NCI-H226 (cell line): ENCODE data around the gene TTBK1.
A peak's percentile ranks its signal among the peaks of the same experiment; 100 is the strongest.

Experiments used
- DNase-seq: peaks from one replicate; pipeline ENCODE4 v3.0.0-alpha.2; 2015

TTBK1 gene

DNA sequence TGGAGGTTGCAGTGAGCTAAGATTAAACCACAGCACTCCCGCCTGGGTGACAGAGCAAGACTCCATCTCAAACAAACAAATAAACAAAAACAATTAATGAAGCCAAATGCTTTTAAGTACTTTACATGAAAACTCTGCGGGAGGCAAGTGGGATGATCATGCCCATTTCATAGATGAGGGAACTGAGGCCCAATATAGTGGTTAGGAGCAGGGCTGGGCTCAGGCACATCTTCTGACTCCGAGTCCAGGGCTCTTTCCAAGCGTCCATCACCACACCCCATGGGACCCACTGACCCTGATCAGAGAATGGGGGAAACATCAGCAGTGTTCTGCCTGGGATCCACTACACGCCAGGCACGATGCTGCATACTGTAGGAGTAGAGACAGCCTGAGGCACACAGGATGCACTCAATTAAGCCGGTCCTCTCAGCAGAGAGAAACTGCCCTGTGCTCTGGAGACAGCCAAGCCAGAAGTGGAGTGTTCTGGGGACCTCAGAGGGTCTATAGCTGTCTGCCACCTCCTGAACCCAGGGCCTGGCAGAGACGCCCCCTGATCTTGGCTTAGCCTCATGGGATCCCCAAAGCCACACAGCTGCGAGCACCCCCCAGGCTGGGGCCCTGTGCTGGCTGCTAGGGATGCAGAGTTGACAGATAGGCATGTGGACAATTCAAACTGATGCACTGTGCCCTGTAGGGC lies 13.5 kb downstream of the TTBK1 start:
- DNase-seq = no peak

DNA sequence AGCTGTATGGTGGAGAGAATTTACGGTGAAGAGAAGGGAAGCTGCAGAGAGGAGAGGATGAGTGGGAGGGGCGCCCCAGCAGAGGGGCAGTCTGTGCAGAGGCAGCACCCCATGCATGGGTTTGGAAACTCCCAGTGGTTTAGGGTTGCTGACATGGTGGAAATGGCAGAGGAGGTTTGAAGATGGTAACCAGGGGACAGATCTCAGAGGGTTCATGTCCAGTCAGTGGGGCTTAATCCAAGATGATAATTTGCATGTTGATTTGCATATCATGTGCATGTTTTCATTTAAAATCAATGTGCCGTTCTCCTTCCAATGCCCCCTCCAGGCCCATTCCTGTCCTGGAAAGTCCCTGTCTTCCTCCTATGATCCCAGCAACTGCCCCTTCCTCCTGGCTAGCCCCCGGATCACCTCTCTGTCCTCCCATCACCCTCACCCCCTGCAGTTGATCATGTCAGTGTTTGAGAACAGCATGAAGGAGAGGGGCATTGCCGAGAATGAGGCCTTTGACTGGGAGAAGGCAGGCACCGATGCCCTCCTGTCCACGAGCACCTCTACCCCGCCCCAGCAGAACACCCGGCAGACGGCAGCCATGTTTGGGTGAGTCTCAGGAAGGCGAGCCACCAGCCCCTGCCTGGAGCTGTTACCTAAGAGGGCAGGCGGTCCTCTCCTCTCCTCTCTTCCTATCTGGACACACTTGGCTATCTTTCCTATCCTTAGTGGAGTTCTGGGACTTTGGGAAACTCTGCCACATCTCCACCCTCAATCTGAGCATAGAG lies 14.3 kb downstream of the TTBK1 start:
- no peak for DNase-seq

DNA sequence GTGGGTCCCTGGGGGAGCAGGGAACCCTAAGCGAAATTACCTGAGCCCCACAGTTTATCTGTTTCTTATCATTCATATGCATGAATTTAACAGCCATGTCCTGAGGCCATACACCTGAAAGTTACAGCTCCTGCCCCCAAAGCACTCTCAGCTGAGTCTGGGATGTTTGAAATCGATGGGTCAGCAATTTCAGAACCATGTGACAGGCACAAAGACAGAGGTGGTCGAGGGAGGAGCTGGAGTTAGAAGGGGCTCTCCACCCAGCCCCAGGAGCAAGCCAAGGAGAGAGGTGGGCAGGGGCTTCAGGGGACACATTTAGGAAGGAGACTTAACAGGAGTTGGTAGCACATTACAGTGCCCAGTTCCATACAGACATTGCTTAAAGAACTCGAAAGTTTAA lies 14.9 kb downstream of the TTBK1 start:
- DNase-seq = no peak

DNA sequence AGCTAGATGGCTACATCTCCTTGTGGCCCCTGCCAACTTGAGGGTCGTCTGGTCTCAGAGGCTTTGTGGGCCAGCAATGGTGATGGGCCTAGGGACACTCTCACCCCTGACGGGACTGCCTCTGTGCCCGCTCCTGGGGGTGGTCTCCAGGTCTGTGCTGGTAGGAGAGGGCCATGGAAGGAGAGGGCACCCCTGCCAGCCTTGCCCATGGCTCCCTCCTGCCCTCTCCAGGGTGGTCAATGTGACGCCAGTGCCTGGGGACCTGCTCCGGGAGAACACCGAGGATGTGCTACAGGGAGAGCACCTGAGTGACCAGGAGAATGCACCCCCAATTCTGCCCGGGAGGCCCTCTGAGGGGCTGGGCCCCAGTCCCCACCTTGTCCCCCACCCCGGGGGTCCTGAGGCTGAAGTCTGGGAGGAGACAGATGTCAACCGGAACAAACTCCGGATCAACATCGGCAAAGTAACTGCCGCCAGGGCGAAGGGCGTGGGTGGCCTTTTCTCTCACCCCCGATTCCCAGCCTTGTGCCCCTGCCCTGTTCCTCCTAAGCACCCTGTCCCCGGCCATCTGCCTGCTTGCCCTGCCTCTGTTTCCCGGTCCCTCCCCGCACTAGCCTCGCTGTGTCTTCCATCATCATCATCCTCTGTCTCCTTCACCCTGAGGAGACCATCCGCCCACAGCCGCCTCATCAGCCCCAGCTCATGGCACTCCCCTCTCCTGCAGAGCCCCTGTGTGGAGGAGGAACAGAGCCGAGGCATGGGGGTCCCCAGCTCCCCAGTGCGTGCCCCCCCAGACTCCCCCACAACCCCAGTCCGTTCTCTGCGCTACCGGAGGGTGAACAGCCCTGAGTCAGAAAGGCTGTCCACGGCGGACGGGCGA lies 15.8 kb downstream of the TTBK1 start:
- DNase-seq = no peak

DNA sequence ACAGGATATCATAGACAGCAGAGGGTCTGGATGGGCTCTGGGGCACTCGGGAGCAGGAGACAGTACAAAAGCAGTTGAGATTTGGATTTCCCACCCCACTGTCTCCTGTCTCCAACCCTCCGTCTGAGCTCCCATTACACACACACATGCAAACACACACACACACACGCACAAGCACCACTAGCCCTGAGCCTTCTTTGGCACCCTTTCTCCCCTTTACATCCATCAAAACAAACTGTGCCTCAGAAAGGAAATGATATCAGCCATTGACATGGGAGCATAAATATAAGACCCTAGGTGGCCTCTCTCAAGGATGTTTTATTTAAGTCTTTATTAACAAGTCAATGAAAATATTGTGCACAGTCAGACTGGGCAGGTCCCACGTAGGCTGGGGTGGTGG lies 17.5 kb downstream of the TTBK1 start:
- DNase-seq = no peak

DNA sequence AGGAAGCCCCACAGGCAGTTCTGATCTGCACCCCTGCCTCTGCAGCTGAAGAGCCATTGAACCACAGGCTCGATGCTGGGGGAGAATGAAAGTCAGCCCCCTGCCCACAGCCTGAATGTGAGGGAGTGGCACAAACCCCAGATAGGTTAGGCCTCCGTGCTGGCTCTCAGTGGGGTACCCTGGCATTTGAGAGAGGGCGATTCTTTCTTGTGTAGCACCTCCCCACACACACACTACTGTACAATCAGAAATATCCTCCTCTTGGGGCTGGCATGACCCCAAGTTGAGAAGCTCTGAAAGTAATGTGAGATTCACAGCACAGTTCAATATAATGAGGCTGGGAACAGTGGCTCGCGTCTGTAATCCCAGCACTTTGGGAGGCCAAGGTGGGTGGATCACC lies 17.9 kb downstream of the TTBK1 start:
- DNase-seq = no peak

DNA sequence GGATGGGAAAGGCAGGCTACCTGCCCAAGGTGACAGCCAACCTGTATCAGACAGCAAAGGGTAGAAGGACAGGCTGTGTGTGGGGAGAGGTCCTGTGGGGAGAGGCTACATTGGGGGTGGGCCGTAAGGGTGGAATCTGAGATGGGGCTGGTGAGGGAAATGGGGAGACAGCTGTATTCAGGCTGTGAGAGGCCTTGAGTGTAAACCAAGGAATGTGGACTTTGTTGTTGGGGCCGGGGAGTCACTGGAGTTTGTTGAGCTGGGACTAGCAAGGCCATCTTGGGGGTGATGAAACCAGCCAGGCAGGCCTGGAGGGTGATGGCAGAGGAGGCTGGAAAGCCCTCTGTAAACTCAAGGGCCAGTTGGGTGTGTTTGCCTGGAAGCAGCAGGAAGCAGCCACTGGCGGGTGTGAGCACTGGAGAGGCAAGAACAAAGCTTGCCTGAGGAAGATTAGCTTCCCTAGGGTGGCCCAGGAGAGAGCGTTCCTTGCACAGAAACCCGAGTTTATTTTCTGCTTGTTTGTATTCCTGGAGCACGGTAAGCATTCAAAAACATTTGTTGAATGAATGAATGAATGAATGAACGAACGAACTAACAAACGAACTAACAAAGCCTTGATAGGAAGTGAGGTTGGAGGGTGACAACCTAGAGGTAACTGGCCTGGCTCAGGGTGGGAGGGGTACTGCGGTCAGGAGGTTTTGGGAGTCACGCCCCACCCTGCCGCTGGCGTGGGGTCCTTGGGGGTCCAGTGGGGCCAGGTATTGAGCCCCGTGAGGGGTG lies 18.9 kb downstream of the TTBK1 start:
- DNase-seq = no peak

DNA sequence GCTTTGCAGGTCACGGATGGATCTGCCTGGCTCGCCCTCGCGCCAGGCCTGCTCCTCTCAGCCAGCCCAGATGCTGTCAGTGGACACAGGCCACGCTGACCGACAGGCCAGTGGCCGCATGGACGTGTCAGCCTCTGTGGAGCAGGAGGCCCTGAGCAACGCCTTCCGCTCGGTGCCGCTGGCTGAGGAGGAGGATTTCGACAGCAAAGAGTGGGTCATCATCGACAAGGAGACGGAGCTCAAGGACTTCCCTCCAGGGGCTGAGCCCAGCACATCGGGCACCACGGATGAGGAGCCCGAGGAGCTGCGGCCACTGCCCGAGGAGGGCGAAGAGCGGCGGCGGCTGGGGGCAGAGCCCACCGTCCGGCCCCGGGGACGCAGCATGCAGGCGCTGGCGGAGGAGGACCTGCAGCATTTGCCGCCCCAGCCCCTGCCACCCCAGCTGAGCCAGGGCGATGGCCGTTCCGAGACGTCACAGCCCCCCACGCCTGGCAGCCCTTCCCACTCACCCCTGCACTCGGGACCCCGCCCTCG lies 19.6 kb downstream of the TTBK1 start:
- no peak for DNase-seq

DNA sequence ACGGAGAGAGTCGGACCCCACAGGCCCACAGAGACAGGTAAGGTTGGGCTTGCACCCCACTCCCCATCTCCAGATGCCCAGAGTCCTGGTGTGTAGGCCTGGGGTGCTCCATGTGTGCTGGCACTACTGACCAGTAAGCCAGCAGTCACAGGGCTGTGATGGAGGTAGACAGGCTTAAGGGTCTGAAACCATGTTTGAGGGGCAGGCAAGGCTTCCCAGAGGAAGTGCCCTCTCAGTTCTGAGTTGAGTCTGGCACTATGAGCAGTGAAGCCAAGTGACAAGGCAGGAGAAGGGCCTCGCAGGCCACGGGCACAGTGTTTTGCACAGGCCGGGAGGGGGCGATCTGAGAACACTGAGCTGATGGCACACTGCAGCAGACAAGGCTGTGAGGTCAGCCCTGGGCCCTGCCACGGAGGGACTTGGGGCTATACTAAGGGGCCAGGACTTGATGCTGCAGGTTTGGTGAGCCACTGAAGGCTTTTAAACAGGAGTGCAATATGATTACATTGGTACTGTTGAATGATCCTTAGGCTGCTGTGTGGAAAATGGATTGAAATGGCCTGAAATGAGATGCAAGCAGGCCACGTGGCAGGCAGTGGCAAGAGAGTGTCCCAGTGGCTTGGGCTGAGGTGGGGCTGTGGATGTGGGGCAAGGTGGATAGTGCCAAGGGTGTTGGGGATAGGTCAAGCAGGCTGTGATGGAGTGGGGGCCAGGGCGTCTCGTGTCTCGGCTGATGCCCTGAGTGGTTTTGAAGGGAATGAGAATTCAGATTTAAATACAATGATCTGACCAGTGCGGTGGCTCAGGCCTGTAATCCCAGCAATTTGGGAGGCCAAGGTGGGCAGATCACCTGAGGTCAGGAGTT lies 20.3 kb downstream of the TTBK1 start:
- DNase-seq = peak; percentile 31

DNA sequence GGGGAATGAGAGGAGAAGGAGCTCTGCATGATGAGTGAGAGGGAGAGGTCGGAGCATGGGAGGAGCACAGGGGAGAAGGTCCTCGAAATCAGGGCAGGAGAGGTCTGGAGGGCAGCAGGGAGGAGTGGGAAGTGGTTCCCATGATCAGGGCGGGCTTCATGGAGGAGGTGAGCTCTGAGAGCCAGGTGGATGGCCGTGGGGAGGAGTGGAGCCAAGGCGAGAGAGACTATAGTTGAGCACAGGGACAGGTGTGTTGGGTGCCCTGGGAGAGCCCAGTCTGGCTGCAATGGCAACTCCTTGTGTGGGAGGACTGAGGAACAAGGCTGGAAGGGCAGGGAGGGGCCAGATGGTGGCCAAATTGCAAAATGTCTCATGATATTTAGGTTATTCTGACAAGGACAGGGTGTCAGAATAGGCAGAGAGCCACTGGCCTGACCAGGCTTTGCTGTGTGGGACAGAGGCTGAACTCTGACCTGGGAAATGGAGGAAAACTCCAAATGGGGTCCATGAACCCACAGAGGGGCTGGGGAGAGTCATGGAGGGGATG lies 21.4 kb downstream of the TTBK1 start:
- DNase-seq = no peak

DNA sequence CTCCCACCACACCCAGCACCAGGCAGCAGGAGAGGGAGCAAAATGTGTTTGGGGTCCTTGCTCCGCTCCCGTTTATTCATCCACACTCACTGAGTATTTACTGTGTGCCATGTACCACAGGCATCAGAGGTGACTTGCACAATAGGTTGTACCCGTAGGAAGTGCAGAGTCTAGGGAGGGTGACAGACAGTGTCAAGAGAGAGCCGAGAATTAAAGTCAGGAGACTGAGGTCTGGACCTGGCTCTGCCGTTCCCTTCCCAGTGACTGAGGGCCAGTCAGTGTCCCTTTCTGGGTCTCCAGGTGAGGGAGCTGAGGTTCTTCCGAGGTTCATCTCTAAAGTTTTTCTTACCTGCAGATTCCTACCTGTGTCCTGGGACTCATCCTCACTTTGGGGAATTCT lies 22.3 kb downstream of the TTBK1 start:
- DNase-seq = no peak

DNA sequence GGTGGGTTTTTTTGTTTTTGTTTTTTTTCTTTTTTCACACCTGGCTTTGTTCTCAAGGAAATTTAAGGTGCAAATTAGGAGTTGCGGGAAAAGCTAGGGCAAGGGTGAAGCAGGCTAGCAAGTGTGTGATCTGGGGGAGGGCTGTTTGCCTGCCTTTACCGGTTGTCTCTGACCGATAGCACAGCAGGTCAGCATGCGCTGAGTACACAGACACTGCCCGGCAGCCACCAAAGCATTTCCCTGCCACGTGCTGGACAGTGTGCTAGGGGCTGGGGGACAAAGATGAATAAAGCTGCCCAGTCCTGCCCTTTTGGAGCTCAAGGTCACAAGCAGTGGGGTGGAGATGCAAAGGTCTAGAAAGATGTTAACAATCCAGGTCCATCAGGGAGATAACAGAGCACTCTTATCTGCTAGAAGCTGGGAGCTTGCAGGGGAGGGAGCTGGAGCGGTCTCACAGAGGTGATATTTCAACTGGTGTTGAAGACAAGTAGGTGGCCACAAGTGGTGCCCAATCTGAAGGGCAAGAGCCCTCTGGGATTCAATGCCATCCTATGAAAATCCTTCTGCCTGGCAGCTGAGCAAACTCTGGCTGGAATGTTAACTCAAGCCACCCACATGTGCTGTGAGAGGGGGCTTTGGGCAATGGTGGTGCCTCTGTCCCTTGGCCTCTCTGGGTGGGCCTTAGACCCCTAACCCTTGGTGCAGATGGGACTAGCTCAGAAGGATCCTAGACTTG lies 24.5 kb downstream of the TTBK1 start:
- no peak for DNase-seq

DNA sequence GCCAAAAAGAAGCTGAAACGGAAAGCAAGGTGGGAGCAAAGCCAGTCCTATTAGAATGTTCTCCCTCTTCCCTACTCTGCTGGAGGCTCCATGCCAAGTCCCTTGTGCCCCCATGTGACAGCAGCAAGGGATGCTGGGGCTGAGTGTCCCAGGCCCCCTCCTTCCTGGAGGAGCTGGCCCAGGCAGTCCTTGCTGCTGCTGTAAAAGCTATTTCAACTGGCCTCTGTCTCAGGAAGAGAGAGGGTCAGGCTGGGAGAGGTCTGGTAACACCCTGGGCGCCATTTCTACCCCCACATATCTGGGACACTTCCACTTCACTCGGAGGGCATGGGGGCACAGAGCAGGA lies 25.0 kb downstream of the TTBK1 start:
- no peak for DNase-seq

DNA sequence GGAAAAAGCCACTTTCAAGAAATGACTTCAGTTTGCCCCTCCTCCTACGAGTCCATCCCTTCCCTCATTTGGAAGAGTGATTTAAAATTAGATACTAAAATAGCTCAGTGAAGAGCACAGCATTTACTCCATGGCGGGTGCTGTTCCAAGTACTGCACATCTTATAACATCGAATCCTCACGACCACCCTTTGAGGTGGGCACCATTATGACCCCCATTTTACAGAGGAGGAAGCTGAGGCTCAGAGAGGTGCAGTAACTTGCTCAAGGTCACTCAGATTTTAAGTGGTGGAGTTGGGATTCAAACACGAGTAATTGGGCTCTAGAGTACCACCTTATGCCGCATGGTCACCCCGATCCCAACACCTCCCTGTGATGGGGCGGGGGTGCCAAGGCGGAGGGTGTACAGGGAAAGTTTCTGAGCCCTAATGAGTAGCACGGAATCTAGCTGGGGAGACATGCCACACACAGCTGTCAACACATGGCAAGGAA lies 25.5 kb downstream of the TTBK1 start:
- DNase-seq = no peak

DNA sequence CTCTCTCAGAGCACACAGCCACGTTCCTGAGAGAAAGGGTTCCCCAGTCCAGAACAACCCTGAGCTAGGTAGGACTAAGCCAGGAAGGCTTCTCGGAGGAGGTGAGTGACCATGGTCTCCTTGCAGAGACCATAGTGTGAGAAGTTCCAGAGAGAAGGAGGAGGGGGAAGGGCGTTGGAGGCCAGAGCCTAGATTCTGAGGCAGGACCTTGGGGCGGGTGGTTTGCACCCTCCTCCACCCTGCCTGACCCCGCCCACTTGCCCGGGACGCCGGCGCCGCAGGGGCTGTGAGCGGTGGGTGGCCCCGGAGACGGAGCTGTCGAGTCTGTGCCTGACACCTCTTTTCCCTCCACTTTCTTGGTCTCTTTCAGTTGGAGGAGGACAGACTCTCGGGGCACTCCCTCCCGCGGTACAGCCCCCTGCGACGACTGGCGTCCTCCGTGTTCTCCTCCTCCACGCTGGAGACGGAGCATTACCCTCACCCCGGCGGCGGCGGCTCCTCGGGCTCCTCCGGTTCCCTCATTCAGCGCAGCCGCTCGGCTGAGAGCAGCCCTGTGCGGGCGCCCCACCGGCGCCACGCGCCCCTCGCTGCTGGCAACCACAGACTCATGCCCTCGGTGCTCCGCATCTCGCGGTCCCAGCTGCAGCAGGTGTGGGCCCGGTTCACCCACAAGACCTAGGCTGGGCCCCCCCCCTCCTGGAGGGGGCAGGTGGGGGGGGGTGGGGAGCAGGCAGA lies 26.2 kb downstream of the TTBK1 start:
- no peak for DNase-seq

DNA sequence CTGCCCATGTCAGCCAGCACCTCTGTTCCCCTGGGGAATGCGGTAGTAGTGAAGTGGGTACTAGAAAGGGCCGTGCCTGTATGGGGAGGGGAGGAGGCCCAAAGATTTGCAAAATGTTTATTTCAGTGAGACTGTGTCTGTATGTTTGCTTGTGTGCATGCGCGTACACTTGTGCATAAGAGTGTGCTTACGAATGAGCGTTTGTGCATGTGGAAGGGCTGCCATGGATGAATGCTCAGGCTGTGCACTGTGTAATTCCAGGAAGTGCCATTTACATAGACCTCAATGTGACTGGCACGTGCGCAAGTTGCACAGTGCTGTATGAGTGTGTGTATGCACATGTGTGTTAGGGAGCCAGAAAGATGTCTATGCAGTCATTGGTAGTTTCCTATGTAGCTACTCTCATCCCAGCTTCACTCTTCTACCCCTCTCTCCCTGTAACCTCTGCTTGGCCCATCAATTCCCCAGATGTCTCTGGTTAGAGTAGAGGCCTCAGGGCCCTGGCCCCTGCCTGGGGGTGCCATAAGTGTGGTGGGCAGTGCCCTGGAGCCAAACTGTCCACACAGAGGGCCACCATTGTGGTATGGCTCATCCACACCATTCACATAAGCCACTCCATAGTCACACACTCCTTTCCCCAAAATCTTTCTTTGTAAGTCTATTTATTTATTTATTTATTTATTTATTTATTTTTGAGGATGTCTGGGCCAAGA lies 28.0 kb downstream of the TTBK1 start:
- no peak for DNase-seq

DNA sequence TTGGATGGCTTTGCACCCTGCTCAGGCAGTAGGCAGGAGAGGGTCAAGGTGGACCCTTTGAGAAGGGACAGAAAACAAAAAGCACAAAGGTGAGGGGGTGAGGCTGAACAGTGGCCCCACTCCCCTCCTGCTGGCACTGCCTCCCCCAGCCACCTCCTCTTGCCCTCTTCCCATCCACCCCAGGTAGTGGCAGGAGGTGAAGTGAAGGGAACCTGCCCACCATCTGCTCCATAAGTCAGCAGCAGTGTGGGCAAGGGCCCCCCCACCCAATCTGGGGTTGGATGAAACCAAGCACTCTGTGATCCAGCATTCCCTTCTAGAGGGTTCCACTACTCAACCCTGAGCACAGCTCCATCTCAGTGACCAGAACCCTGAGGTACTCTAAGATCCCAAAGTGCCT lies 28.7 kb downstream of the TTBK1 start:
- no peak for DNase-seq

DNA sequence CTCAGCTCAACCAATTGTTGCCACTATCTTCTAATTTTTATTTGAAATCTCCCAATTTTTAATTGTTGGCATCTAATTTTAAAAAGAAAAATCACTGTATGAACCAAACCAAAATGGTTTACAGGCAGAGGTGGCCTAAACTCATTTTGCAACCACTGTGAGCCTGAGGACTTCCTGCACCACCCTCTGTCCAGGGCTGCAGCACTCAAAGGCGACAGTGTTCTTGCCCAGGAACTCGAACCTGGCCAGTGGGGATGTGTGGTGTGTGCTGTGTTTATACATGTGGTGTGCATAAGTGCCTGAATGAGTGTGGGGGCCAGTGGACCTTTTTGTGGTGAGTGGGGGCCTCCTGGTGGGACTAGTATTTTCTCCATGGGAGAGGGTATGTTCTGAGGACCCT lies 30.4 kb downstream of the TTBK1 start:
- DNase-seq = no peak
